ENCODE measurements around the gene SPATA9. TPM values are rescaled to one million over a fixed set of nuclear protein-coding genes. Genes with fewer than 3 reads are reported as not detected.

The SPATA9 gene
- total RNA-seq, 1 donor from 2014 or later: 0.33 TPM

DNA sequence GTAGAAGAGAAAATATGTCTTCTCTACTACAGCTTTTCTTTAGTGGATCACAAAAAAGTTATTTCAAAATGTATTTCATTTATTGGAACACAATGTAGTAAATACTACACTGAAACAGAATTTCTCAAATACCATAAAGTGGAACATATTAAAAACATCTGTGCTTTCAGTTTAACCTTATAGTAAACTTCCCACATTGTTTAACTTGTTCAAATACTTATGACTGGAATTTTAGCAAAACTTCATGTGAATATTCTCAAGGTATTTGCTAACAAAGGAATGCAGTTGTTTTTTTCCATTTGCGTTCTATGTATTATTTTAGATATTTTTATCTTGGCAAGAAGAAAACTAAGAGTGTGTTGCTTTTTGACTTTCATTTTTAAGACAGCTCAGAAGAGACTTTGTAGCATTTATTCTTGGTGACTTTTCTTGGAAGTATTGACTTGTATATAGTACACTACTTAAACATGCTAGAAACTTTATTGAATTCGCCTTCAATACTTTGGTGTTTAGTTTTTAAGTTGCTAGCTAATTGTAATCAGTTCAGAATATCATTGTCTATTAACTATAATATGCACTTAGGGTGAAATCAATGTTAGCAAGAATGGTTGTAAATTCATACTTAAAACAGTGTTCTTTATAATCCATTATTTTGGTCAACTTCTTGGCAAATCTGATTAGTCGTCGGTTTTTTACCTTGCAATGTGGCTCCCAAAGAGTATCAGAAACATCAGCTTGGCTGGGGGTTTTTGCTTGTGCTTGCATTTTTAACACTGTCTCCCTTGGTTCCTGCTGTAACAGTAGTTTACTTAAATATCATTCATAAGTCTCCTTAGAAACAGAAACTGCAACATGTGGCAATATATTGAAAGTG, 43.4 kb upstream of the SPATA9 start:
- peaks cover 8% of the 10 kb centered on the region for H3K36me3 Mint-ChIP-seq (ENCODE audit: low read depth, unreplicated experiment)
- no peak for DNase-seq (ENCODE audit: low spot score)
- peaks cover 2% of the 10 kb centered on the region for H3K27me3 Mint-ChIP-seq (ENCODE audit: unreplicated experiment)
- H3K9me3 Mint-ChIP-seq (ENCODE audit: unreplicated experiment): no peaks in the 10 kb centered on the region
- H3K4me3 Mint-ChIP-seq (ENCODE audit: unreplicated experiment): no peak overlapping the region
- no peak overlapping the region for H3K27ac Mint-ChIP-seq (ENCODE audit: unreplicated experiment)
- TF ChIP-seq, protein P1, sequence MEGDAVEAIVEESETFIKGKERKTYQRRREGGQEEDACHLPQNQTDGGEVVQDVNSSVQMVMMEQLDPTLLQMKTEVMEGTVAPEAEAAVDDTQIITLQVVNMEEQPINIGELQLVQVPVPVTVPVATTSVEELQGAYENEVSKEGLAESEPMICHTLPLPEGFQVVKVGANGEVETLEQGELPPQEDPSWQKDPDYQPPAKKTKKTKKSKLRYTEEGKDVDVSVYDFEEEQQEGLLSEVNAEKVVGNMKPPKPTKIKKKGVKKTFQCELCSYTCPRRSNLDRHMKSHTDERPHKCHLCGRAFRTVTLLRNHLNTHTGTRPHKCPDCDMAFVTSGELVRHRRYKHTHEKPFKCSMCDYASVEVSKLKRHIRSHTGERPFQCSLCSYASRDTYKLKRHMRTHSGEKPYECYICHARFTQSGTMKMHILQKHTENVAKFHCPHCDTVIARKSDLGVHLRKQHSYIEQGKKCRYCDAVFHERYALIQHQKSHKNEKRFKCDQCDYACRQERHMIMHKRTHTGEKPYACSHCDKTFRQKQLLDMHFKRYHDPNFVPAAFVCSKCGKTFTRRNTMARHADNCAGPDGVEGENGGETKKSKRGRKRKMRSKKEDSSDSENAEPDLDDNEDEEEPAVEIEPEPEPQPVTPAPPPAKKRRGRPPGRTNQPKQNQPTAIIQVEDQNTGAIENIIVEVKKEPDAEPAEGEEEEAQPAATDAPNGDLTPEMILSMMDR (IDR thresholded peaks at IDR 0.05; ENCODE audit: unreplicated experiment): no peak
- peaks cover 29% of the 10 kb centered on the region for H3K4me1 Mint-ChIP-seq (ENCODE audit: unreplicated experiment)

DNA sequence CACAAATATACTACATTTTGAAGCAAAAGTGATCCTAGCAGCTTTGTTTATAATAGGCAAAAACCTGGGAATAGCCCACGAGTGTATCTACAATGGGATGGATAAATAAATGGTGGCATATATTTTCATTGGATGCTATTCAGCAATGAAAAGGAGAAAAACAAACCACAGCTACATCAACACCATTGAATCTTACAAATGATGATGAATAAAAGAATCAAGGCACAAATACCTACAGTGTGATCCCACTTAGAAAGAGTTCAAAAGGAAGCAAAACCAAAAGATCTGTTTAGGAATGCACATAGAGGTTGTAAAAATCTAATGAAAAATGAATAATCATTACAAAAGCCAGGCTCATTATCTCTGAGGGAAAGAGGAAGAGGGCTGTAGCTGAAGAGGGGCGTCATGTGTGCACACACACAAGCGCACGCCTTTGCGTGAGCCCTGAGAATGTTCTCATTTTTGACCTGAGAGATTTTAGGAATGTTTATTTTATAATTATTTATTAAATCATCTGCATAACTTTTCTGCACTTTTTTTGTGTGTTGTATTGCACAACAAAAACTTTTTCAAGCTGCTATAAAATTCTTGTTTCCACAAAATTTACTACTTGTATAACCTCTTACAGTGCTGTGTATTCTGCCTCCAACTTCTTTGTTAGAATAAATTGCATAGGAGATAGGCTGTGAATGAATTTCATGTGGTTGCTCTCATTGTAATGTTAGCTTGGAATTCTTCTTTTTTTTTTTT, 42.5 kb upstream of the SPATA9 start:
- no peak for DNase-seq (ENCODE audit: low spot score)
- TF ChIP-seq, protein P1 (IDR thresholded peaks at IDR 0.05; ENCODE audit: unreplicated experiment): no peak
- peaks cover 2% of the 10 kb centered on the region for H3K36me3 Mint-ChIP-seq (ENCODE audit: low read depth, unreplicated experiment)
- H3K27ac Mint-ChIP-seq (ENCODE audit: unreplicated experiment): no peak overlapping the region
- H3K27me3 Mint-ChIP-seq (ENCODE audit: unreplicated experiment): peaks cover 2% of the 10 kb centered on the region
- H3K4me1 Mint-ChIP-seq (ENCODE audit: unreplicated experiment): peaks cover 23% of the 10 kb centered on the region
- no peaks in the 10 kb centered on the region for H3K9me3 Mint-ChIP-seq (ENCODE audit: unreplicated experiment)
- no peak overlapping the region for H3K4me3 Mint-ChIP-seq (ENCODE audit: unreplicated experiment)

DNA sequence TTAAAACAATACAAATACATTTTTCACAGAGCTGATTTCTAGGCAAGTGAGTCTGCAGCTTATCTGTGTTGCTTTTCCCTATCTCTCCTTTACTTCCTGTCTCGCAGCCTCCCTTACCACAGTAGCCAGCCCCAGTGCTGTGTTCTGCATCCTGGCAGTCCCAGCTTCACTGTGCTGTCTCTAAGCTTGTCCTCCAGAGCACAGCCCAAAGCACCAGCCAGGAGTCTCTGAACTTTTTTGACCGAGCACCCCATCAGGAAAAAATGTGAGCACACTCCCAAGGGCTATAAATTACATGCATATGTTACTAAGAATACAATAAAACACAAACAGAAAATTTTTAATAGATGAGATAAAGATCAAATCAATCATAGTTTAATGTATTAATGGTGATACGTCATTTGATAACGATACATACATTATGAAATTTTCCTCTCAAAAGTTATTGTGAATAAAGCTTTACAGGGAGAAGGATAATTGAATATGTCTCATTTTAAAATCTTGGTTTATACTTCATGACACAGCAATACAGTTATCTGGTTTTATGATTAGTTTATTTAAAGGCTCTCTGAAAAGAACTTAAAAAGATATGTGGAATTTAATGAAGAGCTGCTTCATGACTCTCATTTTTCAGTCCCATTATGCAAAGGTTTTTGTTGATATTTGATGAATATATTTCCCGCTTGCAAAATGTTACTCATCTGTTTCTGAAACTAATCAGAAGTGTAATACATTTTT, 41.0 kb upstream of the SPATA9 start:
- Mint-ChIP-seq H3K27me3 (ENCODE audit: unreplicated experiment) (no peaks in the 10 kb centered on the region), H3K4me3 (ENCODE audit: unreplicated experiment) (no peak overlapping the region), H3K36me3 (ENCODE audit: low read depth, unreplicated experiment) (no peaks in the 10 kb centered on the region), H3K9me3 (ENCODE audit: unreplicated experiment) (no peaks in the 10 kb centered on the region), H3K27ac (ENCODE audit: unreplicated experiment) (no peak overlapping the region), H3K4me1 (ENCODE audit: unreplicated experiment) (peaks cover 14% of the 10 kb centered on the region)
- peak; percentile 33 for DNase-seq (ENCODE audit: low spot score)
- TF ChIP-seq, protein P1 (IDR thresholded peaks at IDR 0.05; ENCODE audit: unreplicated experiment): no peak

DNA sequence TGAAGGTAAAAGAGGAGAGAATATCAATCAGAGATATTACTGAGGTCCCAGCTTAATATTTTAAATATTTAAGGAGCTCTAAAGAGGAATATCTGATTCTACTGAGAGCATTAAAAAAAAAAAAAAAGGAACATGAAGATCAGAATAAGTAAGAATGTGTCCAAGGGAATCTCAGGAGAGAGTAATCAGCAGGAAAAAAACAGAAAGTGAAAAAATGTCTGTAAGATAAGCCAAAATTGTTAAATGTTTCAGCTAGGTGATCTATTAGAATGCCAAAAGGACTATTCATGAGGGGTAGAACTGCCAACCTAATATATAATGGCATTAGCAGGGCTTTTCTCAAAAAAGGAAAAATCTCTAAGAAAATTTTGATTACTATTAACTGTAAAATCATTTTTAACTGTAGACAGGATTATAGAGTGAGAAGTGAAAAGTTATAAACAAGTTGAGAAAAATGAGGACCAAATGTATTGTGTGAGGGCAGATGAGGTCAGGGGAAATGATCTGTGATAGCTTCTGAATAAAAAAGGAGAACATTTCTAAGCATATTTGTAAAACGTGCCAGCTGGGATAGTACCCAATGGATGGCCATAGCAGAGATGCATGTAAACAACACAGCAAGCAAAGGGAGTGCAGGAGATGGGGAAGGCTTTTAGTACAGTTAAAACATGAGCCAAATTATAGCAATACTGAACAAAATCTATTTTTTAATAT, 38.9 kb upstream of the SPATA9 start:
- H3K4me1 Mint-ChIP-seq (ENCODE audit: unreplicated experiment): peaks cover 9% of the 10 kb centered on the region
- no peaks in the 10 kb centered on the region for H3K9me3 Mint-ChIP-seq (ENCODE audit: unreplicated experiment)
- no peak overlapping the region for H3K27ac Mint-ChIP-seq (ENCODE audit: unreplicated experiment)
- H3K4me3 Mint-ChIP-seq (ENCODE audit: unreplicated experiment): no peak overlapping the region
- no peaks in the 10 kb centered on the region for H3K27me3 Mint-ChIP-seq (ENCODE audit: unreplicated experiment)
- no peak for DNase-seq (ENCODE audit: low spot score)
- no peaks in the 10 kb centered on the region for H3K36me3 Mint-ChIP-seq (ENCODE audit: low read depth, unreplicated experiment)
- TF ChIP-seq, protein P1 (IDR thresholded peaks at IDR 0.05; ENCODE audit: unreplicated experiment): no peak

All from endothelial cell (in vitro differentiated cells).